Measurements from ENCODE around the gene KIF22. TPM values are rescaled to one million over a fixed set of nuclear protein-coding genes. Genes with fewer than 3 reads are reported as not detected.
"Not testable (repeated sequence)": the region's sequence is repeated elsewhere in the genome, so short reads cannot be mapped to it uniquely, and the experiment has no call there.

Gene KIF22
- total RNA-seq, 1 experiment from 2014 or later = 87.6 TPM

GRCh38 chr16:29779474-29779873 lies 11.1 kb upstream of the KIF22 start:
- no peaks in the 10 kb centered on the region for H3K27me3 ChIP-seq (ENCODE audit: low read length)
- no peaks in the 10 kb centered on the region for H3K9me2 ChIP-seq (replicated peaks; ENCODE audit: low read length)
- no peaks in the 10 kb centered on the region for H3F3A ChIP-seq (ENCODE audit: low read length, unreplicated experiment)
- ChIA-PET CTCF (no interaction called here), POLR2A (ENCODE audit: unreplicated experiment) (no interaction called here)
- peaks cover 11% of the 10 kb centered on the region for H3K4me1 ChIP-seq (ENCODE audit: insufficient read depth, low read length)
- no peaks in the 10 kb centered on the region for H4K20me1 ChIP-seq (ENCODE audit: low read length)
- TF ChIP-seq CTCF (conservative IDR thresholded peaks at IDR 0.05; ENCODE audit: low read depth, low read length) (no peak), EZH2 (IDR thresholded peaks at IDR 0.05; ENCODE audit: low read length, unreplicated experiment) (no peak), EZH2phosphoT487 (IDR thresholded peaks at IDR 0.05; ENCODE audit: borderline replicate concordance, low read length) (no peak)
- no peak overlapping the region for H2AFZ ChIP-seq (ENCODE audit: low read length)
- peak; percentile 68 for DNase-seq
- H3K36me3 ChIP-seq (ENCODE audit: low read depth, low read length) = no peaks in the 10 kb centered on the region
- intact Hi-C loops (cut with micrococcal nuclease) = no loop called here
- H3K79me2 ChIP-seq (ENCODE audit: low read length) = no peaks in the 10 kb centered on the region
- no peak overlapping the region for H3K4me2 ChIP-seq (ENCODE audit: low read length)
- H3K27ac ChIP-seq (ENCODE audit: low read length) = no peak overlapping the region
- no peak for ATAC-seq
- H3K9me3 ChIP-seq (ENCODE audit: low read length) = no peaks in the 10 kb centered on the region
- H3K9ac ChIP-seq (ENCODE audit: low read length) = no peak overlapping the region
- no peak overlapping the region for H3K4me3 ChIP-seq (ENCODE audit: low read length)
- BruUV-seq (replicated peaks) = no TSS peak

- Histone ChIP-seq H3K27ac (ENCODE audit: low read length) (peak overlapping the region; percentile 55), H3K4me2 (ENCODE audit: low read length) (peak overlapping the region; percentile 54; the same call in 1 of the 2 replicates)
- H3K36me3 ChIP-seq (ENCODE audit: low read depth, low read length); H3F3A ChIP-seq (ENCODE audit: low read length, unreplicated experiment); ATAC-seq; H3K9ac ChIP-seq (ENCODE audit: low read length); POLR2A ChIA-PET (ENCODE audit: unreplicated experiment); H3K4me1 ChIP-seq (ENCODE audit: insufficient read depth, low read length); H3K9me3 ChIP-seq (ENCODE audit: low read length); H2AFZ ChIP-seq (ENCODE audit: low read length); H4K20me1 ChIP-seq (ENCODE audit: low read length); H3K4me3 ChIP-seq (ENCODE audit: low read length); CTCF ChIA-PET; intact Hi-C loops (cut with micrococcal nuclease); H3K27me3 ChIP-seq (ENCODE audit: low read length); H3K79me2 ChIP-seq (ENCODE audit: low read length); BruUV-seq (replicated peaks); H3K9me2 ChIP-seq (replicated peaks; ENCODE audit: low read length): not testable (repeated sequence)
- DNase-seq = peak; percentile 47
These were observed 7.2 kb upstream of the KIF22 start for GRCh38 chr16:29783094-29783953.

- Histone ChIP-seq H3K4me3 (ENCODE audit: low read length) (no peak overlapping the region), H2AFZ (ENCODE audit: low read length) (no peak overlapping the region), H3F3A (ENCODE audit: low read length, unreplicated experiment) (no peaks in the 10 kb centered on the region), H3K36me3 (ENCODE audit: low read depth, low read length) (no peaks in the 10 kb centered on the region), H3K9ac (ENCODE audit: low read length) (no peak overlapping the region), H4K20me1 (ENCODE audit: low read length) (no peaks in the 10 kb centered on the region), H3K9me3 (ENCODE audit: low read length) (no peaks in the 10 kb centered on the region), H3K4me2 (ENCODE audit: low read length) (peak overlapping the region; percentile 54), H3K27ac (ENCODE audit: low read length) (peak overlapping the region; percentile 55), H3K27me3 (ENCODE audit: low read length) (no peaks in the 10 kb centered on the region), H3K79me2 (ENCODE audit: low read length) (no peaks in the 10 kb centered on the region), H3K4me1 (ENCODE audit: insufficient read depth, low read length) (peaks cover 6% of the 10 kb centered on the region), H3K9me2 (replicated peaks; ENCODE audit: low read length) (no peaks in the 10 kb centered on the region)
- ATAC-seq (peak; percentile 71), DNase-seq (peak; percentile 75)
- POLR2A ChIA-PET (ENCODE audit: unreplicated experiment) = no interaction called here
- intact Hi-C loops (cut with micrococcal nuclease) = no loop called here
- no peak for TF ChIP-seq CTCF (conservative IDR thresholded peaks at IDR 0.05; ENCODE audit: low read depth, low read length)
- no peak for TF ChIP-seq EZH2 (IDR thresholded peaks at IDR 0.05; ENCODE audit: low read length, unreplicated experiment)
- TF ChIP-seq EZH2phosphoT487 (IDR thresholded peaks at IDR 0.05; ENCODE audit: borderline replicate concordance, low read length) = no peak
- BruUV-seq (replicated peaks) = no TSS peak
- CTCF ChIA-PET = no interaction called here
These were observed 6.4 kb upstream of the KIF22 start for GRCh38 chr16:29784157-29784556.

Measured in PC-3 (cell line).